SU-DHL-6 (cell line): ENCODE data around the gene WDR46.

Source experiments
- H2AFZ ChIP-seq: fragments of 200-600 bp; sonication (generic); 2 replicates; pipeline ENCODE4 v1.6.1; 2014; ENCODE audit warnings: low read depth, mild to moderate bottlenecking, moderate library complexity, mixed read lengths, antibody characterized with exemption, low read length; ENCODE audit not compliant: severe bottlenecking
- H3F3A ChIP-seq: fragments of 200-600 bp; shearing (Covaris generic); 2 replicates; pipeline ENCODE4 v1.6.0; 2016; ENCODE audit warnings: antibody characterized with exemption, mild to moderate bottlenecking; ENCODE audit not compliant: insufficient read depth
- H3K27ac ChIP-seq: fragments of 200-600 bp; sonication (generic); 2 replicates; pipeline ENCODE4 v1.5.1; 2016; ENCODE audit warnings: low read depth, mild to moderate bottlenecking, low read length, moderate library complexity, mixed read lengths
- H3K27me3 ChIP-seq: fragments of 200-600 bp; sonication (generic), shearing (Covaris generic); 2 replicates; pipeline ENCODE4 v1.6.0; 2014; ENCODE audit warnings: mild to moderate bottlenecking, low read length
- H3K36me3 ChIP-seq: fragments of 200-600 bp; sonication (generic); 2 replicates; pipeline ENCODE4 v1.6.1; 2014; ENCODE audit warnings: mild to moderate bottlenecking, low read length, mixed read lengths
- H3K4me2 ChIP-seq: fragments of 300-600, 200-600 bp; shearing (Covaris generic), sonication (generic); 2 replicates; pipeline ENCODE4 v1.6.0; 2014; ENCODE audit warnings: low read length, low read depth, mild to moderate bottlenecking; ENCODE audit not compliant: poor library complexity, severe bottlenecking
- H3K4me3 ChIP-seq: fragments of 200-600 bp; sonication (generic); 2 replicates; pipeline ENCODE4 v1.5.1; 2014; ENCODE audit warnings: antibody characterized with exemption, low read length, mild to moderate bottlenecking, mixed read lengths; ENCODE audit not compliant: insufficient read depth, poor library complexity, severe bottlenecking
- H3K79me2 ChIP-seq: fragments of 200-600 bp; sonication (generic); 2 replicates; pipeline ENCODE4 v1.6.1; 2014; ENCODE audit warnings: mild to moderate bottlenecking, low read length, moderate library complexity; ENCODE audit not compliant: insufficient read depth
- H3K9ac ChIP-seq: fragments of 200-600 bp; sonication (generic); 2 replicates; pipeline ENCODE4 v1.7.0; 2014; ENCODE audit warnings: mild to moderate bottlenecking, low read length
- H3K9me2 ChIP-seq: fragments of 200-600 bp; sonication (generic); replicated peaks from 2 replicates; pipeline ENCODE4 v1.6.1; 2014; ENCODE audit warnings: low read length; ENCODE audit not compliant: insufficient read depth
- H3K9me3 ChIP-seq: fragments of 200-600 bp; sonication (generic); 2 replicates; pipeline ENCODE4 v1.6.1; 2014; ENCODE audit warnings: low read length, mixed read lengths; ENCODE audit not compliant: insufficient read depth
- H4K20me1 ChIP-seq: fragments of 200-600 bp; sonication (generic); 2 replicates; pipeline ENCODE4 v1.6.1; 2014; ENCODE audit warnings: low read depth, mild to moderate bottlenecking, antibody characterized with exemption, low read length, moderate library complexity, mixed read lengths
- EZH2phosphoT487 ChIP-seq: fragments of 200-600 bp; sonication (generic), shearing (Covaris generic); conservative IDR thresholded peaks from 2 replicates; pipeline ENCODE4 v1.6.1; 2018; ENCODE audit warnings: mild to moderate bottlenecking, antibody characterized with exemption, low read length, moderate library complexity, mixed read lengths
- TF ChIP-seq, protein P1 (sequence below): fragments of 200-600 bp; sonication (generic); IDR thresholded peaks from one replicate; pipeline ENCODE4 v1.5.1; 2017; ENCODE audit warnings: antibody characterized with exemption, mild to moderate bottlenecking, low read length, moderate library complexity; ENCODE audit not compliant: insufficient read depth, poor library complexity, severe bottlenecking

The WDR46 gene

DNA sequence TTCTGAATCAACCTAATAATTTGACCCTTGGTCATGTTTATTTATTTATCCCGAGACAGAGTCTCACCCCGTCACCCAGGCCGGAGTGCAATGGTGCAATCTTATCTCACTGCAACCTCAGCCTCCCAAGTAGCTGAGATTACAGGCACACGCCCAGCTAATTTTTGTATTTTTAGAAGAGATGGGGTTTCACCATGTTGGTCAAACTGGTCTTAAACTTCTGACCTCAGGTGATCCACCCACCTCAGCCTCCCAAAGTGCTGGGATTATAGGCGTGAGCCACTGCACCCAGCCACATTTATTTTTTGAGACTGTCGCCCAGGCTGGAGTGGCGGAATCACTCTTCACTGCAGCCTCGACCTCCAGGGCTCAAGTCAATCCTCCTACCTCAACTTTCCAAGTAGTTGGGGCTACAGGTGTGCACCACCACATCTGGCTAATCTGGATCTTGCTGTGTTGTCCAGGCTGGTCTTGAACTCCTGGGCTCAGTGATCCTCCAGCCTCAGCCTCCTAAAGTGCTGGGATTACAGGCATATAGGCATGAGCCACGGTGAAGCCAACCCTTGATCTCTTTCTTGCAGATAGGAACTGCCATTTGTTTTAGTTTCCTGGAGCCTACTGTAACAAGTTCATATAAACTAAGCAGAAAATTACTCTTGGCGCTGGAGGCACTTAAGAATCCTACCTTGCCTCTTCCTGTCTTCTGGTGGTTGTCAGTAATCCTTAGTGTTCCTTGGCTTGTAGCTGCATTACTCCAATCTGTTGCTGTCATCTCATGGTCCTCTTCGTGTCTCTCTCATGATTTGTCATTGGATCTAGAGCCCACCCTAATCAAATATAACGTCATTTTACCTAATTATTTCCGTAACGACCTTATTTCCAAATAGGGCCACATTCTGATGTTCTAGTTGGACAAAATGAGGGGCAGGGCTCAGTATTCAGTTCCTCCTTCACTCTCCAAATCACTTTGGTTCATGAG is 14.8 kb downstream of the WDR46 start:
- Histone ChIP-seq H3K36me3 (peaks cover 31% of the 10 kb centered on the region), H3K9me3 (no peaks in the 10 kb centered on the region), H3K9me2 (no peaks in the 10 kb centered on the region), H4K20me1 (peaks cover 16% of the 10 kb centered on the region), H3K4me2 (peak overlapping the region; percentile 88), H3F3A (peaks cover 76% of the 10 kb centered on the region), H3K9ac (peak overlapping the region; percentile 75), H3K79me2 (peaks cover 45% of the 10 kb centered on the region), H3K27me3 (no peaks in the 10 kb centered on the region), H3K4me3 (peak overlapping the region; percentile 76), H2AFZ (no peak overlapping the region), H3K27ac (peak overlapping the region; percentile 90)
- TF ChIP-seq, protein P1, sequence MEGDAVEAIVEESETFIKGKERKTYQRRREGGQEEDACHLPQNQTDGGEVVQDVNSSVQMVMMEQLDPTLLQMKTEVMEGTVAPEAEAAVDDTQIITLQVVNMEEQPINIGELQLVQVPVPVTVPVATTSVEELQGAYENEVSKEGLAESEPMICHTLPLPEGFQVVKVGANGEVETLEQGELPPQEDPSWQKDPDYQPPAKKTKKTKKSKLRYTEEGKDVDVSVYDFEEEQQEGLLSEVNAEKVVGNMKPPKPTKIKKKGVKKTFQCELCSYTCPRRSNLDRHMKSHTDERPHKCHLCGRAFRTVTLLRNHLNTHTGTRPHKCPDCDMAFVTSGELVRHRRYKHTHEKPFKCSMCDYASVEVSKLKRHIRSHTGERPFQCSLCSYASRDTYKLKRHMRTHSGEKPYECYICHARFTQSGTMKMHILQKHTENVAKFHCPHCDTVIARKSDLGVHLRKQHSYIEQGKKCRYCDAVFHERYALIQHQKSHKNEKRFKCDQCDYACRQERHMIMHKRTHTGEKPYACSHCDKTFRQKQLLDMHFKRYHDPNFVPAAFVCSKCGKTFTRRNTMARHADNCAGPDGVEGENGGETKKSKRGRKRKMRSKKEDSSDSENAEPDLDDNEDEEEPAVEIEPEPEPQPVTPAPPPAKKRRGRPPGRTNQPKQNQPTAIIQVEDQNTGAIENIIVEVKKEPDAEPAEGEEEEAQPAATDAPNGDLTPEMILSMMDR: no peak
- no peak for TF ChIP-seq EZH2phosphoT487

DNA sequence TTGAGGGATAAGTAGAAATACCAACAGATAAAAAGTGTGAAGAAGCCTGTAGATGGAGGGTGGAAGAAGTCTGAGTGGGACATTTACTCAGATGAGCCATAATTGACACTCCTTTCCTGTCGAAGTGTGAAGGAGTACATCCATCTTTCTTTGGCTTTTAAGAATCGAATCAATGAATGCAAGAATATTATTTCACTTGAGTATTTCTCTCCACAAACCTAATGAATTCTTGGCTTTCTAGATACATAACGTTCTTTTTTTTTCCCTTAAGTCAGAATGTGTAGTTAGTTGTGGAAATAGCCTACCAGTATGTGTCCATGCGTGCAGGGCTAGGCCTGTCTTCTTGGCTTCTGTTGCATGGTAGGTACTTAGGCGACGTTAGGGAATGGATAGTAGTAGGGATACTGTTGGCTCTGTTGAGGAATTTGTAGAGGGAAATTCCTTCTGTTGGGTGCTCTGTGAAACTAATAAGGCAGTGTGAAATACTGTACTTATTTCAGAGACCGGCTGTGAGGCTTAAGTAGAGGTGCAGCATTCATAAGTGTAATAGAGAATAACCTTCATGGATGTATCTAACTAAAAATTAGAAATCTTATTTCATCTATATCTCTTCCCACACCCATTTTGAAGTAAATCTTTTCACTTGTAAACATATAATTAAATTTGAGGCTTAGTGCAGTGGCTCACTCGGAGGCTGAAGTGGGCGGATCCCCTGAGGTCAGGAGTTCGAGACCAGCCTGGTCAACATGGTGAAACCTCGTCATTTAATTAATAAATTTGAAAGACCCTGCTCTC is 15.7 kb downstream of the WDR46 start:
- Histone ChIP-seq H3F3A (peaks cover 71% of the 10 kb centered on the region), H3K27me3 (no peaks in the 10 kb centered on the region), H3K4me2 (peak overlapping the region; percentile 88), H3K27ac (peak overlapping the region; percentile 90), H3K36me3 (peaks cover 31% of the 10 kb centered on the region), H4K20me1 (peaks cover 16% of the 10 kb centered on the region), H3K9me3 (no peaks in the 10 kb centered on the region), H3K9me2 (no peaks in the 10 kb centered on the region), H3K4me3 (peak overlapping the region; percentile 76), H3K79me2 (peaks cover 45% of the 10 kb centered on the region), H3K9ac (peak overlapping the region; percentile 75), H2AFZ (no peak overlapping the region)
- TF ChIP-seq, protein P1: no peak
- TF ChIP-seq EZH2phosphoT487: no peak

DNA sequence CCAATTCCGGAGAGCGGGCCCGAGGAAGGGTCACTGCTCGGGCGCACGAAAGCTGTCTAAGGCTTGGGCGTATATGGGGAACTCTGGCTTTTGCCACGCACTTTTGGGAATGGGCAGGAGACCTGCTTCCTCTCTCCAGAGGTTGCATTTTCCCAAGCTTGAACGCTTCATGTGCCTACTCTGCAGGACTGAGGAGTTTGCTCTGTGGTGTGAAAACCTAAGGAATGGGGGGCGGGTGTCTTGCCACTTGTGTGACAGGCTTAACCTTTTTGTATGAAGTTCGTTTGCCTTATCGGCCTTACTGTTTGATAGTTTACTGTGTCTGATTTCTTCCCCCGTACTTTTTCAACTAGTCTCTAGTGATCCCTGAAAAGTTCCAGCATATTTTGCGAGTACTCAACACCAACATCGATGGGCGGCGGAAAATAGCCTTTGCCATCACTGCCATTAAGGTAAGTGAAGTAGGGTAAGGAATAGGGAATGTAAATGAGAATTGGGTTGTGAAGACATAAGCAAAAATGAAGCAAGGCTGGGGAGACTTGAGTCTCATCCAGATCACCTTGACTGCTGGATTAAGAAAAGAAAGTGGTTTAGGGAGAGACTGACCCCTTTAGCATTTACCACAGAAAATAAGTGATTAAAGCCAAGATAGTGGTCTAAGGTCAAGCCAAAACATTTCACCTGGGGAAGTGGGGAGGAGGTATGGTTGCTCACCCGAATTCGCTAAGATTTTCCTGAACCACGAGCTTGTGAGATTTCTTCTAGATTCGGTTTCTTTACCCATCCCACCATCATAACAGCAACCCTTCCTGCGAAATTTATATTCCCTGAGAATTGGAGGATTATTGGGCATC is 16.5 kb downstream of the WDR46 start:
- no peak overlapping the region for H2AFZ ChIP-seq
- peaks cover 62% of the 10 kb centered on the region for H3F3A ChIP-seq
- peak overlapping the region; percentile 88 for H3K4me2 ChIP-seq
- H3K9ac ChIP-seq: peak overlapping the region; percentile 75
- H3K27me3 ChIP-seq: no peaks in the 10 kb centered on the region
- peak overlapping the region; percentile 76 for H3K4me3 ChIP-seq
- H3K36me3 ChIP-seq: peaks cover 31% of the 10 kb centered on the region
- H3K27ac ChIP-seq: peak overlapping the region; percentile 90
- TF ChIP-seq, protein P1: no peak
- no peak for TF ChIP-seq EZH2phosphoT487
- peaks cover 16% of the 10 kb centered on the region for H4K20me1 ChIP-seq
- no peaks in the 10 kb centered on the region for H3K9me2 ChIP-seq
- H3K79me2 ChIP-seq: peaks cover 45% of the 10 kb centered on the region
- no peaks in the 10 kb centered on the region for H3K9me3 ChIP-seq
